Left ventricle myocardium superior (tissue), 1 donor: Measurements from ENCODE around the gene PKD2. TPM values are rescaled to one million over a fixed set of nuclear protein-coding genes. Genes with fewer than 3 reads are reported as not detected.
"Not testable (repeated sequence)": the region's sequence is repeated elsewhere in the genome, so short reads cannot be mapped to it uniquely, and the experiment has no call there.

ENCODE experiments used
- ATAC-seq: fragments of 200-7000 bp; cut with Tn5 transposase; one replicate; pipeline ENCODE4 v1.9.1; 2020; ENCODE audit warnings: mild to moderate bottlenecking, moderate library complexity
- DNase-seq: peaks from one replicate; pipeline ENCODE4 v3.0.0-alpha.2; 2020
- intact Hi-C: fragments of 100-400 bp; cut with micrococcal nuclease; formaldehyde crosslinking; loops from one replicate; pipeline ENCODE4 v1.11.0; 2022
- total RNA-seq: library from RNA; stranded (reverse); fragmentation: NEBNext Ultra II Directional; extraction: Animal tissue kit (Norgen Biotek cat#: 25700); gene quantifications from one replicate; pipeline ENCODE4 v1.2.1, GENCODE V29; 2021
- donor health status: DM: no; HTN: yes; CAD: no; lungs with severe emphysema.

Gene PKD2
- total RNA-seq, 1 donor from 2014 or later: 13.3 TPM

DNA sequence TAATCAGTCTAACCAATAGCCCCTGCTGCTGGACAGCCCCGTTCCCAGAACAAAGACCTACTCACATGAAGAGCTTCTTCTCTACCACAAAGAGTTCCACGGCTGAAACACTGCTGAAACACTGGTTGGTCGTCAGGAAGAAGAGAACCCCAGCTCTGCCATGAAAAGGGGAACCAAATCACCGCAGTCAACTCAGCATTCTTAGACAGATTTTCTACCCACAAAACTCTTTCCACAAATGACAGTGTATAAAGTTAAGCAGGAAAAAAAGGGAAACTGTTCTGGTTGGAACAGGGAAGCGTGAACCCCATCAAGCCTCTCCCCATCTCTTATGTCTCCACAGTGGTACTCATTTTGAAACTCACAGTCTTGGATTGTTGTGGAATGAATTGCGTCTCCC is 93.7 kb downstream of the PKD2 start:
- ATAC-seq (peak; percentile 61), DNase-seq (no peak)
- intact Hi-C loops: no loop called here

DNA sequence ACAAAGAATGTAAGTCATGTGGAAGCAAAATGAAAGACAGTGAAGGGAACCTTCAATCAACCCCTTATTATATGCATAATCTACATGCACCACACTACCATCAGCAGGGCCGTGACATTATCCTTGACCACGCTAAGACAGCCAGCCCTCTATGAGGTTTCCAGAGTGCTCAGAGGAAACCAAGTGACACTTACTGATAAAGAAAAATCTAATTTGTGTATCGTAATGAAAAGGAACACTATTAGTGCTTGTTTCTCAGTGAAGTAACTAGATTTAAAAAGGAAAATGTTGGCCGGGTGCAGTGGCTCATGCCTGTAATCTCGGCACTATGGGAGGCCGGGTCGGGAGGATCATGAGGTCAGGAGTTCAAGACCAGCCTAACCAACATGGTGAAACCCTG is 94.6 kb downstream of the PKD2 start:
- DNase-seq (no peak), ATAC-seq (no peak)
- intact Hi-C loops: no loop called here

DNA sequence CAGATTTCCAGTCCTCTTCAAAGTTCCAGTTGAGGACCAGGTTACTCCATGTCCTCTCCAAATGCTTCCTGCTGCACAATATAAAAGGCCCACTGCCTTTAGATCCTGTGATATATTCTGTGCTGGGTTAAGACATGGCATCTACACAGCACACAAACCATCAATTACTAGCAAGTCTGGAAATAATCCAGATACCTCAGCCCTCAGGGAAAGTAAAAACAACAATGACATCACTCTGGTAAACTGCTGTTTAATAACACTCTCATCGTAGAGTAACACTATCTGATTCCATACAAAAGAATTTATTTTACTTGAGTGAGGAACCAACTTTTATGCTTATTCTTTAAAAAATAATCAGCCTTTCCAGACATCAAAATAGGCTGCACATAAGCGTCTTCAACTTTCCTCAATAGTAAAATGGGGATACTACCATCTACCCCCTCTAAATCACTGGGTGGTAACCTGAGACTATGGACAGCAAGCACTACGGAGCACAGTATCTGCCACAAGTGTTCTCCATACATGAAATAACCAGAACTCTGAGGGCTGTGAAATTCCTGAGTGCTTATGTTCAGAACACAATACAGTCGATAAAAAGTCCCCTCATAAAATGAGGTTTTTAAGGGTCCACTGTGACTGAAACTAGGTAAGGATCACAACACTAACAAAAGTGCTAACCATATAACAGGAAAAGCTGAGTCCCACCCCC is 97.6 kb downstream of the PKD2 start:
- no peak for ATAC-seq
- DNase-seq: no peak
- intact Hi-C loops: no loop called here

DNA sequence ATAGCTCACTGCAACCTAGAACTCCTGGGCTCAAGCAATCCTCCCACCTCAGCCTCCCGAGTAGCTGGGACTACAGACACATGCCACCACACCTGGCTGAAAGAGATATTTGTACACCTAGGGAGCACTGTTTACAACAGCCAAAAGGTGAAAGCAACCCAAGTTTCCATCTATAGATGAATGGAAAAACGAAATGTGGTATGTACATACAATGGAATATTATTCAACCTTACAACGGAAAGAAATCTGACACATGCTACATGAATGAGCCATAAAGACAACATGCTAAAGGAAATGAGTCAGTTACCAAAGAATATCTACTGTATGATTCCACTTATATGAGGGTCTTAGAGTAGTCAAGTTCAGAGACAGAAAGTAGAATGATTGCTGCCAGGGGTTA is 98.8 kb downstream of the PKD2 start:
- no peak for ATAC-seq
- DNase-seq: no peak
- intact Hi-C loops: no loop called here

DNA sequence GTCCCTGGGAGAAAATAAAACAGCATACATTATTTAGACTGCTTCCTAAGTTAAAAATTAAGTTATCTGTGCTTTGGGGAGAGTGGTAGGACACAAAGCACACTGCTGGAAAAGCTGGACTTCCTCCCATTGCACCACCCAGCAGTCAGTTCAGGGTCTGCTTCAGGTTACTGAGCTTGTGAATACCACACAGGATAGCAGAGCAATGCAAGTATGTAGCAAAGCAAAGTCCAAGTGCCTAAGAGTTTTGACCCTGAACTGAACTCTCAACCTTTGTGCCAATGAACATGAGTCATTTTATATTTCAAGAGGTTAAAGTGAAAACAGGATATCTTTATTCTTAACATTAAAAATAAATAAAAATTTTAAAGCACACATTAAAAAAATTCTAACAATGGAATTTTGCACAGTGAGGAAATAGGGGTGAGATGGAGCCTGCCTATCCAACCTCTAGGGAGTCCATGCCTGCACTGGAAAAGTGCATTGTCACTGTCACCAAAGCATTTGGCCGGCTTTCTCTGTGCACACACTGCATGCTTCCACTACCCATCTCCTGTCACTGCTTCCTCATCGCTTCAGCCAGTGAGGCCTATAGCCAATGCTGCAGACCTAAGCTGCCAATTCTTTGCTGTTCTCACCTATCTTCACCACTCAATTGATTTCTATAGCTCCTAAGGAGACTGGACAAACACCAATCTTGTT is 100.1 kb downstream of the PKD2 start:
- no peak for DNase-seq
- peak; percentile 76 for ATAC-seq

DNA sequence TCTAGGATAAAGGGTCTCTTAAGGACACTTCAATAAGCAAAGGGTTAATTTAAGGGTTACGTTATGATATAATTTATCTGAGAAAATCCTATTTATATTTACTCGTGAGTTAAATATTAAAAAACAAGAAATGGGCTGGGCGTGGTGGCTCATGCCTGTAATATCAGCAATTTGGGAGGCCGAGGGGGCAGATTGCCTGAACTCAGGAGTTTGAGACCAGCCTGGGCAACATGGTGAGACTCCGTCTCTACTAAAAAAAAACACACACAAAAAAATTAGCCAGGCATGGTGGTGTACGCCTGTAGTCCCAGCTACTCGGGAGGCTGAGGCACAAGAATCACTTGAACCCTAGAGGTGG is 100.7 kb downstream of the PKD2 start:
- DNase-seq, ATAC-seq, intact Hi-C loops: not testable (repeated sequence)

More for the DNA sequence above, 100.1 kb downstream of the PKD2 start:
- intact Hi-C loops: no loop called here

DNA sequence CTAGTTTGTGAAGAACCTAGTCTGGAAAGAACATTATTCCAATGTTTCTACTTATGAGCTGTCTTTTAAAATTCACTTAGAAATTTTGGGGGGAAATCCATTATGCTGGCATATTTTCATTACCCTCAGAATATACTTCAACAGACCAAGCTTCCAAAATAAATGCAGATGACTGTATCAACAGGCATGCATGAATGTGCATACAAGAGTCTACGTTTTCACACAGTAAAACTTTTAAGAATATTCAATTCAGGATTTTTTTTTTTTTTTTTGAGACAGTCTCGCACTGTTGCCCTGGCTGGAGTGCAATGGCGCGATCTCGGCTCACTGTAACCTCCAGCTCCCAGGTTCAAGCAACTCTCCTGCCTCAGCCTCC is 101.3 kb downstream of the PKD2 start:
- ATAC-seq (no peak), DNase-seq (no peak)
- intact Hi-C loops: no loop called here

DNA sequence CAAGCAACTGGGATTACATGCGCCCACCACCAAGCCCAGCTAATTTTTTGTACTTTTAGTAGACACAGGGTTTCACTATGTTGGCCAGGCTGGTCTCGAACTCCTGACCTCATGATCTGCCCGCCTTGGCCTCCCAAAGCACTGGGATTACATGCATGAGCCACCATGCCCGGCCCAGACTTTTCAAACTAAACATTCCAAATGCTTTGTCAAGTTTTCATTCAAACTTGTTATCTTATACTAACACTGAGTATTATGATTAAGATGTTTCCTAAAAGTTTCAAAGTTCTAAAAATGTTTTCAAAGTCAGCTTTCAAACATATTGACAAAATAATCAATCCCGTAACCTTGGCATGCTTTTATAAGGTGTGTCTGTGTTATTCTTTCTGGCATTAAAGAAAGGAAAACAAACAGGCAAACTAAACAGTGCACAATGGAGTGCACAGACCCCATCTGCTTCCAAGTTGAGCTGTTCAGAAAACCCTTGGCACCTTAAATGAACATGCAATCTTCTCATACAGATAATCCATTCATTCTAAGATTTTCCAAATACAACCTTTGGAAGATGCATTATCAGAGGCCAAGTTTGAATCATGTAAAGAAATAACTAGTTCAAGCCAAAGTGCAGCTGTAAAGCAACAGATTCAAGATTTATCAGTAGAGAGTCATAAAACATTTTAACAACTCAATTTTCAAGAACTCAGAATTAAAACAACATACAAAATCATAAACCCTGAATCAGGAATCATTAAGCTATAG is 101.9 kb downstream of the PKD2 start:
- DNase-seq: no peak
- no peak for ATAC-seq
- intact Hi-C loops: no loop called here

DNA sequence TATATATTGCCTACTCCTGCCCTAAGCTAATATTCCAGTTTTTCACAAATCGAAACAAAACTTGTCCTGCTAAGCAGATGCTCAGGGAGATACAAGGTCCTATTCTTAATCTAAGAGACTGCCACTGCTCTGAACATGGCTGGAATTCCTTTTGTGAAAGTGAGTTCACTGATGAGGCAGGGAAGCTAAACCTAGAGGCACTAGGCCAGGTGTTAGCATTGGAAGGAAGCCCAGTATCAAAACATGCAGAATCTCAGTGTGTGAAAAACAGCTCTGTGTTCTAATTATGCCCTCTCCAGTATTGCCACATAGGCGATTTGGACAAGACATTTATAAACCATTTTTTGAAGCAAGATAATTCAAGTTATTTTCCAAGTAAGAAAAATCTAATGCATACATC is 103.4 kb downstream of the PKD2 start:
- DNase-seq (no peak), ATAC-seq (no peak)
- intact Hi-C loops: no loop called here

DNA sequence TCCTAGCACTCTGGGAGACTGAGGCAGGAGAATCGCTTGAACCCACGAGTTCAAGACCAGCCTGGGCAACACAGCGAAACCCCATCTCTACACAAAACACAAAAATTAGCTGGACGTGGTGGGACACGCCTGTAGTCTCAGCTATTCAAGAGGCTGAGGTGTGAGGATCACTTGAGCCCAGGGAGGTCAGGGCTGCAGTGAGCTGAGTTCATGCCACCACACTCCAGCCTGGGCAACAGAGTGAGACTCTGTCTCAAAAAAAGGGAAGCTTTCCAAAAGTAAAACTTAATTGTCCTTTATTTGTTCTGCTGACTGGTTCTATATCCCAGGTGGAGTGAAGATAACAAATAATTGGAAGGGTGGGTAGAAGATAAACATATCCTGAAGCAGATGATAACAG is 105.4 kb downstream of the PKD2 start:
- no peak for ATAC-seq
- DNase-seq: no peak
- intact Hi-C loops: no loop called here

DNA sequence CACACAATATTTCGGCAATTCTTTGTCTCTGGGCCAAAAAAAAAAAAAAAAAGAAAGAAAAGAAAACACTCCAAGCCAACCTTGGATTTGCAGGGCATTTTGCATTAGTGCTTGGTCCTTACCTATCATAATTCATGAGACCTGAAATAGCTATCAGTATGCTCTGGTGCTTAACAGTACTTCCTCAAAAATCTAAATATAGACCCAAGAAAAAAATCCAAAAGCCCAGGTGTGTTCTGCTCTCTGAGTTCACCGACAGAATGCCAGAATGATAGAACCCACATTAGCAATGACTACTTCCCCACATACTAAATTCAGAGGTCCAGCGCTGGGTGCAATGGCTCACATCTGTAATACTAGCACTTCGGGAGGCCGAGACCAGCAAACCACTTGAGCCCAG is 108.2 kb downstream of the PKD2 start:
- DNase-seq: no peak
- intact Hi-C loops: no loop called here
- ATAC-seq: no peak

DNA sequence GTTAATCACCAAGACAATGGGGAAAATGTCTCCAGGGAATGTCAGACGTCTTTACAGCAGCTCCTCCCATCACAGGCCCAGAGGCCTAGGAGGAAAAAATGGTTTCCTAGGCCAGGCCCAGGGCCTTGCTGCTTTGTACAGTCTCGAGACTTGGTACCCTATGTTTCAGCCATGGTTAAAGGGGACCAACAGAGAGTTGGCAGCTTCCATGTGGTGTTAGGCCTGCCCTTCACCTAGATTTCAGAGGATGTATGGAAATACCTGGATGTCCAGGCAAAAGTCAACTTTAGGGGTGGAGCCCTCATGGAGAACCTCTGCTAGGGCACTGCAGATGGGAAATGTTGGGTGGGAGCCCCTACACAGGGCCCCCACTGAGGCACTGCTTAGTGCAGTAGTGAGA is 112.5 kb downstream of the PKD2 start:
- intact Hi-C loops: no loop called here
- ATAC-seq: no peak
- DNase-seq: no peak

DNA sequence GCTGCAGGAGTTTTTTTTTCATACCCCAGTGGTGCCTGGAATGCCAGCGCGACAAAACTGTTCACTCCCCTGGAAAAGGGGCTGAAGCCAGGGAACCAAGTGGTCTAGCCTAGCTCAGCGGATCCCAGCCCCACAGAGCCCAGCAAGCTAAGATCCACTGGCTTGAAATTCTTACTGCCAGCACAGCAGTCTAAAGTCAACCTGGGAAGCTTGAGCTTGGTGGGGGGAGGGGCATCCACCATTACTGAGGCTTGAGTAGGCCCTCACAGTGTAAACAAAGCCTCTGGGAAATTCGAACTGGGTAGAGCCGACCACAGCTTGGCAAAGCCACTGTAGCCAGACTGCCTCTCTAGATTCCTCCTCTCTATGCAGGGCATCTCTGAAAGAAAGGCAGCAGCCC is 114.8 kb downstream of the PKD2 start:
- DNase-seq, ATAC-seq, intact Hi-C loops: not testable (repeated sequence)

Other genes with a start within 250 kb of the PKD2 start
- not detected for gene IBSP, start 208.1 kb upstream of the PKD2 start, total RNA-seq
- gene MEPE, start 174.7 kb upstream of the PKD2 start, total RNA-seq: not detected
- 2.7 TPM for gene SPP1, start 31.9 kb upstream of the PKD2 start, total RNA-seq
- gene ABCG2, start 151.0 kb downstream of the PKD2 start, total RNA-seq: 0.97 TPM